ENCODE results near the gene OLFM1. TPM values are rescaled to one million over a fixed set of nuclear protein-coding genes. Genes with fewer than 3 reads are reported as not detected.

OLFM1 gene
- total and polyA plus RNA-seq, 9 of the 15 experiments (the other 6 are each of a cell fraction or from before 2014, with no cell fraction given): not detected

DNA sequence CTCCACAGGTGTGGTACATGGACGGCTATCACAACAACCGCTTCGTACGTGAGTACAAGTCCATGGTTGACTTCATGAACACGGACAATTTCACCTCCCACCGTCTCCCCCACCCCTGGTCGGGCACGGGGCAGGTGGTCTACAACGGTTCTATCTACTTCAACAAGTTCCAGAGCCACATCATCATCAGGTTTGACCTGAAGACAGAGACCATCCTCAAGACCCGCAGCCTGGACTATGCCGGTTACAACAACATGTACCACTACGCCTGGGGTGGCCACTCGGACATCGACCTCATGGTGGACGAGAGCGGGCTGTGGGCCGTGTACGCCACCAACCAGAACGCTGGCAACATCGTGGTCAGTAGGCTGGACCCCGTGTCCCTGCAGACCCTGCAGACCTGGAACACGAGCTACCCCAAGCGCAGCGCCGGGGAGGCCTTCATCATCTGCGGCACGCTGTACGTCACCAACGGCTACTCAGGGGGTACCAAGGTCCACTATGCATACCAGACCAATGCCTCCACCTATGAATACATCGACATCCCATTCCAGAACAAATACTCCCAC is 32.1 kb downstream of the OLFM1 start:
- no peak overlapping the region for H3K4me3 ChIP-seq
- no peaks in the 10 kb centered on the region for H3K4me1 ChIP-seq (replicated peaks in 1 of 2; ENCODE audit: control insufficient read depth in 2 of 2, insufficient read depth in 2 of 2, low read length in 2 of 2)
- intact Hi-C loops (cut with micrococcal nuclease) (no loop called here), in situ Hi-C loops (cut with MboI) (no loop called here)
- CTCF ChIA-PET (ENCODE audit: low intra/inter-chr PET ratio): no interaction called here
- H3K4me2 ChIP-seq (ENCODE audit: insufficient read depth, low read length): no peak overlapping the region
- H3K27me3 ChIP-seq (ENCODE audit: control insufficient read depth in 2 of 2, insufficient read depth in 2 of 2, low read length in 2 of 2): peaks cover 12 to 54% of the 10 kb centered on the region in 2 experiments; a peak in 4 of 5 replicates
- DNase-seq (ENCODE audit: extremely low read depth in 1 of 4, low spot score in 3 of 4) (no peak), FAIRE-seq (no peak), ATAC-seq (no peak)
- POLR2A ChIA-PET: no interaction called here
- no TSS peak for BruUV-seq (replicated peaks)
- TF ChIP-seq ZNF197 (CRISPR knock-in tag; IDR thresholded peaks at IDR 0.05; ENCODE audit: low read depth) (no peak), SMARCA5 (IDR thresholded peaks at IDR 0.05) (no peak), RNF2 (IDR thresholded peaks at IDR 0.05) (no peak), FOXA3 (CRISPR knock-in tag; conservative IDR thresholded peaks at IDR 0.05 in 1 of 2, IDR thresholded peaks at IDR 0.05 in 1 of 2) (no peak), MAFK (IDR thresholded peaks at IDR 0.05; ENCODE audit: low read length) (no peak), ATF7 (IDR thresholded peaks at IDR 0.05) (no peak), ZC3H4 (CRISPR knock-in tag; IDR thresholded peaks at IDR 0.05; ENCODE audit: borderline replicate concordance) (no peak), TAL1 (IDR thresholded peaks at IDR 0.05) (no peak), SIN3B (IDR thresholded peaks at IDR 0.05; ENCODE audit: low read depth) (no peak), KDM4B (IDR thresholded peaks at IDR 0.05; ENCODE audit: borderline replicate concordance in 2 of 2, low read depth in 1 of 2) (no peak), TCF3 (CRISPR knock-in tag; IDR thresholded peaks at IDR 0.05) (no peak)
- TF ChIP-seq, protein P1, sequence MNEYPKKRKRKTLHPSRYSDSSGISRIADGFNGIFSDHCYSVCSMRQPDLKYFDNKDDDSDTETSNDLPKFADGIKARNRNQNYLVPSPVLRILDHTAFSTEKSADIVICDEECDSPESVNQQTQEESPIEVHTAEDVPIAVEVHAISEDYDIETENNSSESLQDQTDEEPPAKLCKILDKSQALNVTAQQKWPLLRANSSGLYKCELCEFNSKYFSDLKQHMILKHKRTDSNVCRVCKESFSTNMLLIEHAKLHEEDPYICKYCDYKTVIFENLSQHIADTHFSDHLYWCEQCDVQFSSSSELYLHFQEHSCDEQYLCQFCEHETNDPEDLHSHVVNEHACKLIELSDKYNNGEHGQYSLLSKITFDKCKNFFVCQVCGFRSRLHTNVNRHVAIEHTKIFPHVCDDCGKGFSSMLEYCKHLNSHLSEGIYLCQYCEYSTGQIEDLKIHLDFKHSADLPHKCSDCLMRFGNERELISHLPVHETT (CRISPR knock-in tag; conservative IDR thresholded peaks at IDR 0.05 in 1 of 2, IDR thresholded peaks at IDR 0.05 in 1 of 2): no peak
- TF ChIP-seq, protein P2, sequence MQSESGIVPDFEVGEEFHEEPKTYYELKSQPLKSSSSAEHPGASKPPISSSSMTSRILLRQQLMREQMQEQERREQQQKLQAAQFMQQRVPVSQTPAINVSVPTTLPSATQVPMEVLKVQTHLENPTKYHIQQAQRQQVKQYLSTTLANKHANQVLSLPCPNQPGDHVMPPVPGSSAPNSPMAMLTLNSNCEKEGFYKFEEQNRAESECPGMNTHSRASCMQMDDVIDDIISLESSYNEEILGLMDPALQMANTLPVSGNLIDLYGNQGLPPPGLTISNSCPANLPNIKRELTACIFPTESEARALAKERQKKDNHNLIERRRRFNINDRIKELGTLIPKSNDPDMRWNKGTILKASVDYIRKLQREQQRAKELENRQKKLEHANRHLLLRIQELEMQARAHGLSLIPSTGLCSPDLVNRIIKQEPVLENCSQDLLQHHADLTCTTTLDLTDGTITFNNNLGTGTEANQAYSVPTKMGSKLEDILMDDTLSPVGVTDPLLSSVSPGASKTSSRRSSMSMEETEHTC (IDR thresholded peaks at IDR 0.05): no peak
- no peak overlapping the region for H3K9ac ChIP-seq (ENCODE audit: insufficient read depth in 1 of 2, low read depth in 2 of 2, low read length in 2 of 2)
- H2AFZ ChIP-seq (ENCODE audit: low read depth, low read length): no peak overlapping the region
- H3K9me3 ChIP-seq (replicated peaks; ENCODE audit: control insufficient read depth, insufficient read depth, low read depth, low read length): no peaks in the 10 kb centered on the region
- H4K20me1 ChIP-seq (replicated peaks; ENCODE audit: control insufficient read depth, insufficient read depth, low read length): no peaks in the 10 kb centered on the region
- 5% methylated on average over 30 of the region's 30 CpGs for WGBS (ENCODE audit: insufficient coverage, low coverage, missing lambda C conversion rate)
- no peaks in the 10 kb centered on the region for H3K36me3 ChIP-seq (ENCODE audit: control insufficient read depth, insufficient read depth, low read length)
- H3K79me2 ChIP-seq (ENCODE audit: control insufficient read depth, insufficient read depth, low read length): no peaks in the 10 kb centered on the region
- H3K9me1 ChIP-seq (ENCODE audit: control insufficient read depth, insufficient read depth, low read length): no peaks in the 10 kb centered on the region
- no peak overlapping the region for H3K27ac ChIP-seq (ENCODE audit: extremely low read depth, low read depth, low read length)

Measured in K562 (cell line).